ENCODE results near the gene CEP57.

Gene CEP57

DNA sequence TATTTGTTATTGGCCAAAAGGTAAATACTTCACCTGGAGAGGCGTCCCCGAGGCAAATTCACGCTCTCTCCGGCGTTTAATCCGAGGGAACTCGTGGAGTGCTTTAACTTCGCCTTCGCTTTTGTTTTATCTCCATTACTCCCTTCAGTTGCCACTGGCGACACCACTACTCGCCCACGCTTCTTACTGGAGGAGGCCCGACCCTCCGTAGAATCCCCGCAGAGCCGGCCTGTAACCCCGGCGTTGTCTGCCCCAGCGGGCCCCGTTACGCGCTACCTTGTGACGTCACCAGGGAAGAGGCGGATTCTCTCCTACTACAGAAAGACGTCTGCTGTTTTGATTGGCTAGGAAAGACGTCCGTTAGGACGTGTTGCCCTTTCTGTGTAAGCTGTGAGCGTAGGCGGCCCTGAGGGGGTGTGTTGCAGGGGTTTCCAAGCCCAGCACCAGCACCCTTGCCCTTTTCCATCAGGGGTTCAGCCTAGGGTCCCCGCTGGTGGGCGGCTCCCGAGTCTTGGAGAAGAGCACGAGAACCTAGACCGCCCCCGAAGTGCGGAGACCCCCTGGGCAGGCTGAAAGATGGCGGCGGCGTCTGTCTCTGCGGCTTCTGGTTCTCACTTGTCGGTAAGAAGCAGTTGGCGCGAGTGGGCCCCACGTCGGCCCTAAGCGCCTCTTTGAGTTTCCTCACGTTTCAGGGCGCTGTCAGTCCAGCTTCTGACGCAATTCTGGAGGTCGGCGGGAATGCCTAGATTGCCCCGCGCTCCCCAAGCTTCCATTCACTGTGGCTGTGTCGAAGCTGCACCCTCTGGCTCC, at the start of gene CEP57:
CEP57 (plus strand) TSS at position 376 of the 810 bp plus-strand sequence; CDS start at position 577, 201 bp downstream.
- DNase-seq, result peak; percentile 79

DNA sequence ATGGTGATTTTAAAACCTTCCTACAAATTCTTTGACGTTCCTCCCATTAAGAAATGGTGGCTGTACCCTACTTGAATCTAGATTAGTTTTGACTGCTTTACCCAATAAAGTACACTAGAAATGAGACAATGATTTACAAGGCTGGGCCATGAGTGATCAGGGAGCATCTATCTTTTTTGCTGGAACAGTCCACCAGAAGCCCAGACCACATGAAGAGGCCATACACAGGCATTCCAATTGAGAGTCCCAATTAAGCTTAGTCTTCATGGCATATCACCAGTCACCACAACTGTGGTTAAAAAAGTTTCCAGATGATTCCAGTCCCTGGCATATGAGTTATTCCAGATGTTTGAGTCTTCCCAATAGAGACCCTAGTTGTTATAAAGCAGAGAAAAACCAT, 40.2 kb upstream of the CEP57 start:
- no peak for DNase-seq

DNA sequence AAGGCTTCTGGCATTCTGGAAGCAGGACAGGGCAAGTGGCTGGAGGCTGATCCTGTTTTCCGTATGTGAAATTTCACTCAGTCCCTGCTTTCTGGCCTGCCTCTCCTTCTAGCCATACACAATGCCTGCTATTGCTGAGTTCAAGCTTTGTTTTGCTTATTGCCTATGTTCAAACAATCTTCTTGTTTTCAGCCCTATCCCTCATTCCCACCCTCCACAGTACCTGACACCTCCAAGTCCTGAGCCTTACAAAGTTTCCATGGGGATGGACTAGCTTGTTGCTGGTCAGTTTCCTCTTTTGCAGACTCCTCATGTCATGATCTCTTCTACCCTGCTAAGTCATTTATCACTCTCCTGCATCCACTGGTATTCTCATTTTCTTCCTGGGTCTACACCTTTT, 38.8 kb upstream of the CEP57 start:
- DNase-seq, result no peak

DNA sequence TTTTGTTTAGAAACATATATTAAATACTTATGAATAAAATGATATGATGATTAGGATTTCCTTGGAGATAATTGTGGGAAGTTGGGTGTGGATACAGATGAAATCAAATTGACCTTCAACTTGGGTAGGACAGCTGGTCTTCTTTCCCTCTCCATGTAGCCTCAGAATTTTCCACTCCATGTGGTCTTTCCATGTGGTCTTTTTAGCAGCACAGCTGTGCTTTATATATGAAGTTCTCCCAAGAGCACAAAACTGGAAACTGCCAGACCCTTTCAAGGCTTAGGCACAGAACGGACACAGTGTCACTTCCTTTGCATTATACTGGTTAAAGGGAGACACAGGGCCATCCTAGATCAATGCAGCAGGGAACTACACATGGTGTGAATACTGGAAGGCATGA, 29.4 kb upstream of the CEP57 start:
- no peak for DNase-seq

DNA sequence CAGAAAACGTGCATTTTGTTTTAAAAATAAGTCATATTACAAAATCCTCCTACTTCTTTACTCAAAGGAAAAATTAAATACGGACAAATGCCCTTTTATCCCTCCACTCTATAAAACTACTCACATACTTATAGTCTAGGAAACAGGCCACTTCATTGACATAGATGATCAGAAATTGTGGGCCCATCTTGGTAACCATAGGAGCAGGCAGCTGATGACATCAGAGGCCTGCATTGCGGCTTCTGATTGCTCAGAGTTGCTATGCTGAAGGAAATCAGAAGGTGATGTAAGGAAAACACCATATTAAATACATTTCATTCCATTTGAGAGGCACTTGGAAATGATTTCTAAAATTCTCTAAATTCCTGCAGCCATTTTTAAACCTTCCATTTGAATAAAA, 27.8 kb upstream of the CEP57 start:
- DNase-seq, result no peak

DNA sequence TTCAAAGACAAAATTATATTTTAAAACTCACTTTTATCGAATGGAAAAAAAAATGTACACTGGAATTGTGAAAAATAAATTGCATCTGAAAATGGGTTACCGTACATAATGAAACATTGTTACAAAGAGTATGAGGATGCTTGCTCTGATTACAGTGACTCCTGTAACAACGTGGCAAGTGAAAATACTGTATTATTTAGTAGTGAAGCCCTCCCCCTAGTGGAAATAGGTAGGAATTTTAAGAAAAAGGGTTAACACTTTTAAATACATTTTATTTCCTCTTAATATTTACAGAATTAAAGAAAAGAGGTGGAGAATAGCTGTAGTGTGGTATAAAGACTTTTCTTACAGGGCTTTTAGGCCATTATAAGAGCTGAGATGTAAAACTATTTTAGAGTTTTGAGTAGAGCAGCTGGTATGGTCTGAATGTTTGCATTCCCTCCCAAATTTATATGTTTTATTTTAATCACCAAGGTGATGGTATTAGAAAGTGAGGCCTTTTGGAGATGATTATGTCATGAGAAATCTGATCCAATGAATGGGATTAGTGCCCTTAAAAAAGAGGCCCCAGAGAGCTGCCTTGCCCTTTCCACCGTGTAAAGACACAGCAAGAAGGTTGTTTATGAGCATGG, 25.9 kb upstream of the CEP57 start:
- DNase-seq, result no peak

DNA sequence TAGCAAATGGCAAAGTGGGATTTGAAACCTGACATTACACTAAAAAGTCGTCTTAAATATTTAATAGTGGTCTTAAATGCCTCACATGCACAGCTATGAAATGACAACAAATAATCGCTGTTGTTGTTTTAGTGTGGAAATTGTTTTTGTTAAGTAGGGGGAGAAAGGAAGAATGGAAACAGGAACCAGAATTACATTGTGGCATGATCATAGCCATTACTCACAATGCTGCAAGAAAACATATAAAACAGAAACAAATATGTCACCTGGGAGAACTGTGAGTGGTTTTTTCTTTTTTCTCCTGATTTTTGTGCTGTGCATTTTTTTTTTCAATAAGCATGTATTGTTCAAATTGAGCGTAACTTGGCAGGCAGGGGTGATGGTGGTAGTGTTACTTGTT, 23.6 kb upstream of the CEP57 start:
- DNase-seq, result no peak

DNA sequence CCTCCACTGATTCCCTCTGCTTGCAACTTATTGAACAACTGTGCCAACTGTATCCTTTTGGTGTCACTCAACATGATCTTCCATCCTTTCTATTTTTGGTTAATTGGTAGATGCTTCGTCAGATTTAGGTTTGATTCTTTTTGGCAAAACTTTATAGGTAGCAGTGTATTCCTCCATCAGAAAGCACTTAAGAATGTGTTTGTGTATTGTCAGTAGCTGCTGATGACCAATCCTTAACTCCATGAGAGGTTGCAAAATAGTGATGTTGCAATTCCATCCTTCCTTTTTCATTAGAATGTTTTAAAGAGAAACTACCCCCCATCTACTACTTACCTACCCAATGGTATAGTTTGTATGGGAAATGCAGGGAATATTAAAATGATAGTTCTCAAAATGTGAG, 22.8 kb upstream of the CEP57 start:
- no peak for DNase-seq

DNA sequence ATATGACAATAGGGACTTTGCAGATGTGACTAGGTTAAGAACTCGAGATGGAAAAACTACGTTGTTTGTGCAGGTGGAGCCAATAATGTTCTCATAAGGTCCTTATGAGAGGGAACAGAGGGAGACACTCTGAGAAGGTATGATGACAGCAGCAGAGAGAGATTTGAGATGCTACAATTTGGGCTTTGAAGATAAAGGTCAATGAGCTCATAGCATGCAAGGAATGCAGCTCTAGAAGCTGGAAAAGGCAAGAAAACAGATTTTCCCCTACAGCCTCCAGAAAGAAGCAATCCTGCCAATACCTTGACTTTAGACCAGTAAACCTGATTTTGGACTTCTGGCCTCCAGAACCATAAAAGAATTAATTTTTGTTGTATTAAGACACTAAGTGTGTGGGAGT, 21.8 kb upstream of the CEP57 start:
- no peak for DNase-seq

DNA sequence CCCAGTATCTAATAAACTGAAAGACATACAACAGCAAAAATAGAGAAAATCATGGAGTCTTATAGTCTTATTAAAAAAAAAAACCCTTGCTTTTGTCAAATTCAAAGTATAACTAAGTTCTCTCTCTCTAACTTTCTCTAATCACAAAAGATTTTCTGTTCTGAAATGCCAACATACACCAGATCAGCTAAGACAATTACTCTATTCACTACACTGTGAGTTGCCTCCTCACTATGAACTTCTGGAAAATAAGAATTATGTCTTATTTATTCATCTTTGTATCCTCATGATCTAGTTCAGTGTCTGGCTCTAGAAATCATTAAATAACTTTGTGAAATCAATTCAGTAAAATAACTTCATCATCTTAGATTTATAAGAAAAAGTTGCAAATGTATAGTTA, 13.4 kb upstream of the CEP57 start:
- DNase-seq, result no peak

DNA sequence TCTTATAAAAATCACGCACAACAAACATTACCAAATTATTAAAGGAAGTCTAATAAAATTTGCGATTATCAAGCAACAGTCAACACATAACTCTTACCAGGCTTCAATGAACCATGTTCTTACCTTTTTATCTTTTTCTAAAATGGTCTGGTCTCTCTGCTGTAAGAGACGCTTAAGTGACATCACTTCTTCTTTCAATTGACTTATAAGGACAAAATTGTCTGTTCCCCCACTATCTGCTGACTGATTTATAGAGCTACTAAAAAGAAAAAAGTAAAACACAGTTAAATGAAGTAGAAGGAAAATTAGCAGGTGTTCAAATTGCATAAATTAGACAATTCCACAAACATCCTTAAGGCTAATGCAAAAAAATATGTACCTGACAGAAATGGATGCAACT, 11.6 kb upstream of the CEP57 start:
- no peak for DNase-seq

DNA sequence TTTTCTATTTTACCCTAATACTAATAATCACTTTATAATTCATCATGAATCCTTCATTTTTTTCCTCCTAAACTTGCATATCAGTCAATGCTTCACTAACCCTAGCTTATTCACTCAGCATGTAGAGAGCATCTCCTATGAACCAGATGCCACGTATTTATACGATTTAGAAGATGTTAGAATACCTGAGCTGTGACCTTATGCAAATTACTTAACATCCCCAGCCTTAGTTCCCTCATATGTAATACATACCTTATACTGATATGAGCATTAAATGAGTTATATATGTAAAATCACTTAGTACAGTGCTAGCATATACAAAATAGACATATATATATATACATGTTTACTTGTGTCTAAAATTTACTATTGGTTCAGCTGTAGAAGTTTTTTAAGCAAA, 9.8 kb upstream of the CEP57 start:
- DNase-seq, result no peak

DNA sequence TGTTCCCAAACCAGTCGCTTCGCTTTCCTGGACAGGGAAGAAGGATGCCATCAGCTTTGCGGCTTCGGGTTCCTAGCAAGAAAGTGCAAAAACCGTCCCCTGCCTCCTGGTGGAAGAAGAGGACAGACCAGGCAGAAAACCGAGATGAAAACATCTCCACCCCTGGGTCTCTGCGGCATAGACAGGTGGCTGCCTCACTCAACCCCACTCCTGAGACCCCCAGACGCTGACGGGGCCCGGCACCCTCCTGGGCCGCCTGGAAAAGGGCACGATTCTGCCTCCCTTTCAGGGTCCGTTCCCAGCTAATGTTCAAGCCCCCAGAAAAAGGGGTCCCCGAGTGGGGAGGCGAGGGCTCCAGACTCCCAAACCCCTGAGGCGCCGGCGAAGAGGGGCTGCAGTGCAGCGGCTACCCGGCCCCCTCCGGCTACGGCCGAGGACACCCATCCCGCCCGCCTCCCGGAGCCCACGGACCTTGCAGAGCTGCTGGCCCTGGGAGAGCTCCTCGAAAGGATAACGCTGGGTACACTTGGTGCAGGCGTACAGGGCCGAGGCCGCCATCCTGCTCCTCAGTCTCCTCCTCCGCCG, 1.3 kb upstream of the CEP57 start:
- no peak for DNase-seq

DNA sequence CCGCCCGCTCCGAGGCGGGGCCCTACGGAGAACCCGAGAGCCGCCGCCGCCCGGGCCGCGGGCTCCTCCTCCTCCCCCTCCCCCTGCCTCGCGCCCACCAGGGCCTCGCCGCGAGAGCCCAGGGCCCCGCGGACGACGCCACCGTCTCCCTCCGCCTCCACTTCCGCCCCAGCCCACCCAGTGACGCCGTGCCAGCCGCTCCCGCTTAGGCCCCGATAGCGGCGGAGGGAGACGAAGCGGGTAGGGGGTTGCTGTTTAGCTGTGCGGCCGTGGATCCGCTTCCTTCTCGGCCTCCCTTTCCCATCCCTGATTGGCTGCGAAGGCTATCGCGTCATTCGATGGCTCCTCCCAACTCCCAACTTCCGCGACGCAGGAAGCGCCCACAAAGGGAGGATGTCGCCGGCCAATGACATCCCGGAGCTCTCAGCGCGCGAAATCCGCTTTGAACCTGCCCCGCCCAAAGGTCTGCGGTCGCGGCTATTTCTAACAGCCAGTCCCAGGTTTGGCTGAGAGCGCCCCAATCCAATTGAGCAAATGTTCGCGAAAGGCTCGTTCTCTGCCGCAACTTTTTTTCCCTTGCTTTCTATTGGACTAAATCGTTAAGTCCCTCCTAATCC, 684 bp upstream of the CEP57 start, which contains the start of gene FAM76B:
FAM76B (minus strand) TSS at position 277 of the 617 bp plus-strand sequence. CDS start 304 bp downstream, outside the sequence.
- peak; percentile 85 for DNase-seq

DNA sequence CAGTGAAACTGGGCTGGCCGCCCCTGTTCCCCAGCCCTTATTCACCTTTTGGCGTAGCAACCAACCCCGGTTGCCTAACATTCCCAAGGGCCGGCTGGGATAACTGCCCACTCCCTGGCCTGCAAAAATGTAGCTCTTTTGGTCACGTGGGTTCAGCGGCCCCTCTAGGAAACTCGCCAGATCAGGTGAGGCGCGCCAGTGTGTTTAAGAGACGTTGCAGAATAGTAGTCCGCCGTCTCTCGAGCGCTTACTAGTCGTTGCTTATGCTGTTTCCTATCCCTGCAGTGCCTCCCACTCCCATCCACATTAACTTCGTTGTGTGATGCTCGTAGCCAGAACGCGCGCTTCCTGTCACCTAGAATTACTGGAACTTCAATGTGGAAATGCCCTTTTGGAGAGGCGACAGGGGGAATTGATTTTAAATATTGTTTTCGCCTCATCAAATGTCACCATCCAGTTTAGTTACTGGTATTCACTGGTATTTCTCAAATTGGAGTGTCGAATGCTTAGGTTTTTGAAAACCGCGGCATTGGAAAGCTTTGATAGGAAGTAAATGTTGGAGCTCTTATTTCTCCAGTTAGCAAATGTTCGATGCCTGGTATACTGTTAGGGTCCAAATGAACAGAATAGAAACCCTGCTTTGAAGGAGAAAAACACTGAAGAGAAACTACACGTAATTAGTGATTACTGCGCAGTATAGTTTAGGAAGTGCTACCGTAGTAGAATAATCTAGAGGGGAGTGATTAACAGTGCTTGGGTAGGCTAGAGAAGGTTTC, 823 bp downstream of the CEP57 start:
- peak; percentile 17 for DNase-seq

DNA sequence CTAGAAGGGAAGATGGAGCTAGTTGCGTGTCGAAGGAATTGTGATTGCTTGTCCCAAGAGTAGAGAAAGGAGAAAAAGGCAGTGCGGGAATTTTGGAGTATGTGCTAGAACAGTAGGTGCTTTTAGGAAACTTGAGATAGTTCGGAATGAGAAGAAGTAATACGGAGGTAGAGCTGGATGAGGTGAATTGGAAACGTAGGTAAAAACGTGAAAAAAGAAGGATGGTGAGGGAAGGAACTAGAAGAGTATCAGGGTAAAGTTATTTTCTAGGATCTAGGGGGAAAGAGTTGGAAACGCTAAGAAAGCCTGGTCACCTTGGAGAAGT, 1.4 kb downstream of the CEP57 start:
- no peak for DNase-seq

DNA sequence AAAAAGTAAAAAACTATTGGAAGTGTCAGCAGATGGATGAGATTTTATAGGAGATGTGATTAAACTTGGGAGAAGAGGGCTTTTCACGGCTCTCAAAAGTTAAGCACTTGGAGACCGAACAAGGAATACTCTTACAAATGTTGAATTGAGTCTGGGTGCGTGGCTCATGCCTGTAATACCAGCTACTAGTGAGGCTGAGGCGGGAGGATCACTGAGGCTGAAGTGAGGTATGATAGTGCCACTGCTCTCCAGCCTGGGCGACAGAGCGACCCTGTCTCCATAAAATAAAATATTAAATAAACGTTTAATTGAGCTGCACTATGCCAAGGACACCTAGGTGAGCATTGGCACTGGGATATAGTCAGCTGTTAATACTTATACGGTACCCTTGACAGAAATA, 1.9 kb downstream of the CEP57 start:
- DNase-seq, result no peak

DNA sequence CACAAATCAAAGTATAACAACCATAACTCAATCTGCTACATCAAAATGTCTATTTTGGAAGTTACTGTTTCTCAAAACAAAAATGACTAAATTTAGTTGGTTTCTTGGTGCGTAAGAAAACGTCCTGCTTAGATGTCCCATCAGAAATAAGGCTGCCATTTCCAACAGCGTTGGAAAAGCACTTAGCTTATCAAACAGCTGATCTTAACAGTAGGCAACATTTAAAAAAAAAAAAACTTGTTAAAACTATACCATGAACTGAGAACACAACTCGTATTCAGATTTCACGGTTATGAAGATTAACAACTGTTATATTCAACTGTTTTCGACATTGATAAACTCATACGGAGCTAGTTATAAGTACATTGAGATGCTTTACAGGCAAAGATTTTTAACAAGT, 2.4 kb downstream of the CEP57 start:
- DNase-seq, result no peak

DNA sequence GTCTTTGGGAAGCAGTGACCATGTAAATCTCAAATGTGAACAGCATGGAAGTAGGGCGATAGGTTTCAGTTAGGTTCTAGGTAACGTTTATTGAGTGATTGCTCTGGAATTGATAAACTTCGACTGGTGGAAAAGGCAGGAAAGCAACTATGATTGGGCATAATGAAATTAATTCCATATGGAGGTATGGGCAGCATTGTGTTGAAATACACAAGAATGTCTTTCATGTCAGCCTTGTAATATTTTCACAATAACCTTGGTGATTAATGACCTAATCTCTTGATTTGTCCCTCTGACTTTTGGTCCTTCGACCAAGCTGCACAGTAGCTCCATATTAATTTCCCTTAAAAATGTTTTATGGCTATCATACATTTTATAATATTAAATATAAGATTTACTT, 2.8 kb downstream of the CEP57 start:
- DNase-seq, result no peak

DNA sequence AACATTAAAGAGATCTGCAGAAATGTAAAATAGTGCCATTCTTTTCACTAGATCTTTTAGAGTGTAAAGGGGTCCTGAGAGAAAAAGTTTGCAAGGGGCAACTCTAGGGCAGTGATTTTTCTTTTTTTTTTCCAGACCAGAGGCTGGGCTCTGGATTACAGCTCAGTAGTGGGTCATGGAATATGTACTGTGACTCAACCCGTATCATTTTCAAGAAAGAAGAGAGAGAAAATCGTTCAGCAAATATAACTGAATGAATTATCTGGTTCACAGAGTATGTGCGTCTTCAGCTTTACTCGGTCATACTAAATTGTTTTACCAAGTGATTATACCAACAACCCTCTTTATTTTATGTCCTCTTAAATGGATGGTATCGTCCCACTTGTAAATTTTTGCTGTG, 3.8 kb downstream of the CEP57 start:
- no peak for DNase-seq

DNA sequence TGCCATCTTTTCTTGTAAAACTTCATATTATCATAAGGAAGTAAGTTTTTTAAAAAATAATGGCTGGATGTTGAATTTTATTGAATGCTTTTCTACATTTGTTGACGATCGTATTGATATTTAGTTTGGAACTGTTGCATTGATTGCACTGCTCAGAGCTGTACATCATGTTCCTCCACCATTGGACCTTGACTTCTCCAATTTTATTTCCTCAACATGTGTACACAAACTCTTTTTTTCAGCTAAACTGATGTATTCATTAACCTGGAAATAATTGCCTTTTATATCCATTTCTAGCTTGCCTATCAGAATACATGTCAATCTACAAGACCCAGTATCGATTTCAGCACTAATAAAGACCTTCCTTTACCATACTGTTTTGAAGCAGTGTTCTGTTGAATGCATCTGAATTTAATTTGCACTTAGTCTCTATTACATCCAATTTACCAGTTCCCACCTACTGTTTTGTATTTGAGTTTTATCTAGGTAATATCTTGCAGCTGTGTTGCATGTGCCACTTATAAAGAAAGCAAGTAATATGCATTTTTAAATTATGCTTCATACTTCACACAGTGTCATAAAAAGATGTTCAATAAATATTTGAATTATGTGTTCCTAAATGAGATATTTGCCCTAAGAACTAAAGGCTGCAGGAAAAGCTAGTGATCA, 5.5 kb downstream of the CEP57 start:
- no peak for DNase-seq

DNA sequence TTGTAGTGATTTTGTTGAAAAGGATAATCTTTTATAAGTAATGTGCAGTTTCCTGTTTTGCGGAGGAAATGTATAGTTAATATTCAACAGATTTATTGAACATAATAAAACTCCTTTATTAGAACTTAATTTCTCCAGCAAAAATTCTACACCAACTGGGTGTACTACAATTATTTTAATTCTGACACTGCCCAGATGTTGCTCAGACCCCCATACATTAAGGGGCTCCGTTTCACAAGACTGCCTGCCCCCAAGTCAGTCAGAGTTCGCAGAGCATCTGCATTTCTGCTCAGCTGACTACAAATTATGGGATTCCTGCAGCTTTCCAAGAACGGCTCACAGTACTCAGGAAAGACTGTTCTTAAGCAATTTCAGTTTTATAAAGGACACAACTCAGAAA, 6.2 kb downstream of the CEP57 start:
- DNase-seq, result no peak

DNA sequence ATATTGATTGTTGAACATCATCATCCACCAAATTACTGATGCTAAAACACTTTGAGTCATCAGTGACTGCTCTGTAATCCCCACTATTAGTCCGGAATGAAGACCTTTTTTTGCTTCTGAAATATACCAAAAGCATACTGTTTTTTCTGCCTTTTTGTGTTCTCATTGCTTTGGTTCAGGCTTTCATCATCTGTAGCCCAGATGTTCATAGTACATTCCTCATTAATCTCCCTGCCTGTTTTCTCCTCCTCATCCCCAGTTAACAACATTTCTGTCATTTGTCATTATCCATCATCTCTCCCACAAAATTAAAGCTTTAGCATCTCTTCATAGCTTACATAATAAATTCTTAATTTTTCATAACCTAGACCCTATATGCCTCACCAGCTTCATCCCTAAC, 9.2 kb downstream of the CEP57 start:
- no peak for DNase-seq
